ENCODE results near the gene GPR82. TPM values are rescaled to one million over a fixed set of nuclear protein-coding genes. Genes with fewer than 3 reads are reported as not detected.
A peak's percentile ranks its signal among the peaks of the same experiment; 100 is the strongest.
"Not testable (repeated sequence)": the region's sequence is repeated elsewhere in the genome, so short reads cannot be mapped to it uniquely, and the experiment has no call there.

The GPR82 gene, protein sequence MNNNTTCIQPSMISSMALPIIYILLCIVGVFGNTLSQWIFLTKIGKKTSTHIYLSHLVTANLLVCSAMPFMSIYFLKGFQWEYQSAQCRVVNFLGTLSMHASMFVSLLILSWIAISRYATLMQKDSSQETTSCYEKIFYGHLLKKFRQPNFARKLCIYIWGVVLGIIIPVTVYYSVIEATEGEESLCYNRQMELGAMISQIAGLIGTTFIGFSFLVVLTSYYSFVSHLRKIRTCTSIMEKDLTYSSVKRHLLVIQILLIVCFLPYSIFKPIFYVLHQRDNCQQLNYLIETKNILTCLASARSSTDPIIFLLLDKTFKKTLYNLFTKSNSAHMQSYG
- not detected for total RNA-seq

DNA sequence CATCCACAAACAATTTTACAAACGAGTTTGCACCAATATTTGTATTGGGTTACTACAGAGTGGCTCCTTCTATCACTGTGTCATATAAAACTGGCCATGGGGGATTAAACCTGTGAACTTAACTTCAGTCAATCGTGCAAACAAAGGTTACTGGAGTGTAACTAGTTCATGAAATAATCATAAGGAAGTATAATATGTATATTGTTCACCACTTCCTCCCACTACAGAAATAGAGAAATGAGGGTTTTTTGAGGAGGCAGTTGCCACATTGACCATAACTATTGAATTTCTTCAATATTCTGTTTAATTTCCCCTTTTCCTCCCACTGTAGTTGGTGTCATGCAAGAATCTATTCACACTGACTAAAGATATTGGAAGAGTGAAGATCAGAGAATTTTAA lies at the start of gene GPR82:
TSS of gene GPR82 (plus strand) at position 356 of the 400 bp plus-strand sequence. CDS start 2,846 bp downstream, outside the sequence.
- H3K4me1 Mint-ChIP-seq: peaks cover 45% of the 10 kb centered on the region

DNA sequence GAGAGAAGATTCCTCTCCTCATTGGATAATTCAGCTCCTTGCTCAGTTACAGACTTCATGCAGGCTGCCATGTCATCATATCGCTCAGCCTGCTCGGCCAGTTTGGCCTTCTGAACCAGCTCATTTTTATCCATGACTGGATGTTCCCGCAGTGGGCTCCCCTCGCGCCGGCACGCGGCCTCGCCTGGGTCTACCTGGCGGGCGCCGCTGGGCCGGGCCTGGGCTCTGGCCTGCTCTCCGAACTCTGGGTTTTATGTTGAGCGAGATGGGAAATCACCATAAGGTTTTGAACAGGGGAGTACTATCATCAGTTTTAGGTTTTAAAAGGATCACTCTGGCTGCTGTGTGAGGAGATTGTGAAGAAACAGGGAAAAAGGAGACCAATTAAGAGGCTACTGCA lies 47.6 kb upstream of the GPR82 start:
- H3K9me3 Mint-ChIP-seq, POLR2A ChIA-PET, H3K27ac Mint-ChIP-seq, H3K4me3 Mint-ChIP-seq, DNase-seq, H3K27me3 Mint-ChIP-seq: not testable (repeated sequence)
- H3K4me1 Mint-ChIP-seq: peaks cover 16% of the 10 kb centered on the region
- CTCF ChIA-PET: interaction anchor here (0.7 kb wide), 1 partner anchor 65 kb away, joined by 3 read pairs; no protein-coding TSS in a partner anchor
- peaks cover 22% of the 10 kb centered on the region for H3K36me3 Mint-ChIP-seq (ENCODE audit: low read depth)

More for the DNA sequence above, at the start of gene GPR82:
- ChIA-PET CTCF (no interaction called here), POLR2A (no interaction called here)
- Mint-ChIP-seq H3K27ac (no peak within 1 kb of the TSS), H3K4me3 (no peak within 1 kb of the TSS), H3K27me3 (no peaks in the 10 kb centered on the region), H3K9me3 (peaks cover 4% of the 10 kb centered on the region), H3K36me3 (ENCODE audit: low read depth) (peaks cover 28% of the 10 kb centered on the region)
- DNase-seq: no peak

DNA sequence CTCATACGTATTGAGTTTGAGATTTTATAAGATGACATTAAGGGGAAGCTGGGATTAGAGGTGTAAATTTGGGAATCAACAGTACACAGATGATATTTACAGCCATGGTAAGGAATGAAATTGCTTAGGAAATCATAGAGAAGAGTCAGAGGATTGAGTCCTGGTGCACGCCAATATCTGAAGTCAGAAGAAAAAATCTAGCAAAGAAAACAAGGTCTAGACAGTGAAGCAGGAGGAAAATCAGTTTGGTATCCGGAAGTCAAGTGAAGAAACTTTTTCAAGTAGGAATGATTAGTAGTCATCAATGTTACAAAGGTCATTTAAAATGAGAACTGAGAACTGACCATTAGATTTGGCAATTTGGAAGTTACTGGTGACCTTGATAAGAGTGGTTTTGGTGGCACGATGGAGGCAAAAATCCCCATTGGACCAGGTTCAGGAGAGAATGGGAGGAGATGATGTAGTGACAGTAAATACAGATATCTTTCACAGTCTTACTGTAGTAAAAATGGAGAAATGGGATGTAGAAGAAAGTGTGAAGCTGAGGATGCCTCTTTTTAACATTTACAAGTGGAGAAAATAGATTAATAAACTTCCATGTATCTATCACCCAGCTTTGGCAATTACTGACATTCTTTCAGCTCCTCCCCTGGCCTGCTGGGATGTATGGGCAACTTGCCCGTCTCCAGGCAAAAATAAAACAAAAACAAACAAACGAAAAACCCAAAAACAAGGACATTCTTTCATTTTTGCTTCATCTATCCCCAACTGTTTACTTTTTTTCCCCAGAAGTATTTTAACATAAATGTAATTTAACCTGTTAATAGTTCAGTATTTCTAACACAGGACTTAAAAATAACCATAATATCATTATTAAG lies 46.6 kb upstream of the GPR82 start:
- CTCF ChIA-PET: interaction anchor here (0.7 kb wide), 1 partner anchor 64 kb away, joined by 3 read pairs; no protein-coding TSS in a partner anchor
- no peak for DNase-seq
- no peak overlapping the region for H3K27ac Mint-ChIP-seq
- peaks cover 13% of the 10 kb centered on the region for H3K4me1 Mint-ChIP-seq
- no peaks in the 10 kb centered on the region for H3K27me3 Mint-ChIP-seq
- POLR2A ChIA-PET: no interaction called here
- no peaks in the 10 kb centered on the region for H3K9me3 Mint-ChIP-seq
- H3K36me3 Mint-ChIP-seq (ENCODE audit: low read depth): peaks cover 22% of the 10 kb centered on the region
- no peak overlapping the region for H3K4me3 Mint-ChIP-seq

DNA sequence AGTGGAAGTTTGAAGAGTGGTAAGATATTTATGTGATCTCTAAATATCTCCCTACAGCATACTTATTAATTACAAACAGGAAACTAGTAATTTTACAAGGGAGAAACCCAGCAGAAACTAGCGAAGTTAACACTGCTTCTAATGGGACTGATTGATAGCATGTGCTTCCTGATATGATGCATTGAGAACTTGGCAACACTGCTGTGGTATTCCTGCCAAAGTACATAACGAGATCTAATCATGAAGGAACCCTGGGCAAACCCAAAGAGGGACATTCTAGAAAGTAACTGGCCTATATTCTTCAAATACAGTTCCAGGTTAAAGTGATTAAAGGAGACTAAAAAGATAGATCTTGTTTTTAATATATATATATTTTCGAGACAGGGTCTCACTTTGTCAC lies 39.8 kb upstream of the GPR82 start:
- H3K4me3 Mint-ChIP-seq: no peak overlapping the region
- H3K27ac Mint-ChIP-seq: no peak overlapping the region
- H3K36me3 Mint-ChIP-seq (ENCODE audit: low read depth): peaks cover 4% of the 10 kb centered on the region
- POLR2A ChIA-PET: no interaction called here
- CTCF ChIA-PET: no interaction called here
- no peaks in the 10 kb centered on the region for H3K27me3 Mint-ChIP-seq
- no peaks in the 10 kb centered on the region for H3K9me3 Mint-ChIP-seq
- no peak for DNase-seq
- H3K4me1 Mint-ChIP-seq: peaks cover 22% of the 10 kb centered on the region

DNA sequence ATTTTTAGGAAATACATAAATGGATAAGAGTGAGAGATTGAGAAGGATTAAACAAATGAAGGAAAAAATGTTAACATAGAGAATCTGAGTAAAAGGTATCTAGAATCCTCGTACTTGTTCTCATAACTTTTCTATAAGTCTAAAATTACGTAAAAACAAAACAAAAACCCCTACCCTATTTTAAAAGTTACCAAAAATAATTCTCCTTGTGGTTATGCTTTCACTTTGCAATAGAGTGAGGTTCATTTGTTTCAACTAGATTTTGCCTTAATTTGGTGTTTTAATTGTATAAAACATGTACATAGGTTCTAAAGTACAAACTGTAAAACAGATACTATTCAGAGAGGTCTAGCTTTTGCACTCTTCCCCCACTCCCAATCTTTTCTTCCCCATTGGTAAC lies 39.0 kb upstream of the GPR82 start:
- Mint-ChIP-seq H3K4me1 (peaks cover 22% of the 10 kb centered on the region), H3K27ac (no peak overlapping the region), H3K9me3 (no peaks in the 10 kb centered on the region), H3K4me3 (no peak overlapping the region), H3K36me3 (ENCODE audit: low read depth) (peaks cover 3% of the 10 kb centered on the region), H3K27me3 (no peaks in the 10 kb centered on the region)
- POLR2A ChIA-PET: no interaction called here
- no peak for DNase-seq
- CTCF ChIA-PET: no interaction called here

DNA sequence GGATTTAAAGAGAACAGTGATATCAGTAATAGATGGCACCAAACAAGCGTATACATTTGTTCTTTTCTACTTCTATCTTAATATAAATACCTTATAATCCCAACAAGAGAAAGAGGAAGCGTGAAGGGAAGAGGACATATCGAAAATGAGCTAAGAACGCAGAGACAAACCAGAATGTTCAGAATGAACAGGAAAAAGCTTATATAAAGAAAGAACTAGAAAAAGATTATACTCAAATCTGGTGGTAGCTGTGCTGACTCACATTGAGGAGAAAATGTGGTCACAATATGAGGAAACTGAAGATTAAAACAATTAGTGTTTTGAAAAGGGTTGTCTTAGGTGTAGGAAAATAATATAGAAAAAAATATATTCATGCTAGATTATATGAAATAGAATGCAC lies 37.2 kb upstream of the GPR82 start:
- CTCF ChIA-PET: no interaction called here
- Mint-ChIP-seq H3K4me1 (peaks cover 22% of the 10 kb centered on the region), H3K36me3 (ENCODE audit: low read depth) (peaks cover 3% of the 10 kb centered on the region), H3K27ac (no peak overlapping the region), H3K4me3 (no peak overlapping the region), H3K27me3 (no peaks in the 10 kb centered on the region), H3K9me3 (no peaks in the 10 kb centered on the region)
- POLR2A ChIA-PET: no interaction called here
- no peak for DNase-seq

DNA sequence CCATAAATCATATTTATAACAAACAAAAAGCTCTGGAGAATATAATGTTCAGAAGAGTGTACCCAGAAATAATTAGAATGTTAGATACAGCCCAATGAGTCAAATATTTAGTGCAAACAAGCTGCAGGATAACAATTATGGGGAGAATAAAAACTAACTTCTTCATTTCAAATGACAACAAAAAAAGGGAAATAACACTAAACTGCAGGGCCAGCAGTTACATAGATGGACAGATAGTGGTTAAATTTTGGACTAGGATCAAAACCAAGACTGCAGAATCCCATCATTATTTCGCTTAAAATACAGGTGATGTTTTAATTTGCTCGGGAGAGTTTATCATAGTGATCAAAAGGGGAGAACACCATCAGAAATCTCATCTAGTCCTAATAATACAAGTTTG lies 35.8 kb upstream of the GPR82 start:
- Mint-ChIP-seq H3K27ac (no peak overlapping the region), H3K4me1 (peaks cover 31% of the 10 kb centered on the region), H3K9me3 (no peaks in the 10 kb centered on the region), H3K27me3 (no peaks in the 10 kb centered on the region), H3K4me3 (no peak overlapping the region), H3K36me3 (ENCODE audit: low read depth) (peaks cover 6% of the 10 kb centered on the region)
- CTCF ChIA-PET: no interaction called here
- no peak for DNase-seq
- POLR2A ChIA-PET: interaction anchor here (0.6 kb wide), 1 partner anchor 82 kb away, joined by 3 read pairs; no protein-coding TSS in a partner anchor

DNA sequence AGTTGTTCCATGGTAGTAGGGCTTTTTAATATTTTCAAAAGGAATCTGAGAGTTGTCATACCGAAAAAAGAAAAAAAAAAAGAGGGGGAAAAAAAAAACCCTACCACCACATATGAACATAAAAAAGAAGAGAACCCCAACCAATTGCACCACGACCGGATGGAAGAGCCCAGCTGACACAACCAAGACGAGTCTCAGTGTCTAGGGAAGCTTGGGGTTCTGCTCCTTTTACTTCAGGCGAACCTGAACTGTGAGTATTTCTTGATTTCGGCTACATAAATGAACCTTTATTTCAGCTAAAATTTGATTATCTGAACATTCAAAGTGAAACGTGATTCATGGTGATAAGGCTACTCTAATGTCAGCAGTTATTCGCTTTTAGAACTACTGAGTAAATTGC lies 35.1 kb upstream of the GPR82 start, which contains the start of gene GPR34:
TSS of gene GPR34 (plus strand) at position 139 of the 400 bp plus-strand sequence. CDS start 6,661 bp downstream, outside the sequence.
- ChIA-PET POLR2A (interaction anchor here (0.6 kb wide), 1 partner anchor 82 kb away, joined by 3 read pairs; no protein-coding TSS in a partner anchor), CTCF (no interaction called here)
- Mint-ChIP-seq H3K27ac (no peak within 1 kb of the TSS), H3K4me3 (no peak within 1 kb of the TSS), H3K27me3 (no peaks in the 10 kb centered on the region), H3K9me3 (no peaks in the 10 kb centered on the region), H3K36me3 (ENCODE audit: low read depth) (peaks cover 6% of the 10 kb centered on the region), H3K4me1 (peaks cover 36% of the 10 kb centered on the region)
- peak; percentile 18 for DNase-seq

DNA sequence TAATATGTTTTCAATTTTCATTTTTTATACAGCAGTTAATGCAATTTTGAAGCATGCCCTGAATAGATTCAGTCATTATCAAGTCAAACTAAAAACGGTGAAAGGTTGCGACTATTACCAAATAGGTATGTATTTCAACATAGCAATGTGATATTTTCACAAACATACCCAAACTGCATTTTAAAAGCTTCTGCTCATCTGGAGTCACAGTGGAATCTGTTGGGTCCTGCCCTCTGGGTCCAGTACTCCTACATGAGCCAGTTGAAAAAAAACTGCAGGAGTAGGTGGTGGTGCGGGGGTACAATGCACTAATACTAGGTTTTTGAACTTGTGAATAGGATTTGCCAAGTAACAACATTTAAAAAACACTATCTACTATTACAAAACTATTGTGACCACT lies 34.3 kb upstream of the GPR82 start:
- H3K4me1 Mint-ChIP-seq: peaks cover 42% of the 10 kb centered on the region
- CTCF ChIA-PET: no interaction called here
- peaks cover 9% of the 10 kb centered on the region for H3K36me3 Mint-ChIP-seq (ENCODE audit: low read depth)
- no peaks in the 10 kb centered on the region for H3K27me3 Mint-ChIP-seq
- DNase-seq: no peak
- POLR2A ChIA-PET: no interaction called here
- no peaks in the 10 kb centered on the region for H3K9me3 Mint-ChIP-seq
- no peak overlapping the region for H3K27ac Mint-ChIP-seq
- no peak overlapping the region for H3K4me3 Mint-ChIP-seq

DNA sequence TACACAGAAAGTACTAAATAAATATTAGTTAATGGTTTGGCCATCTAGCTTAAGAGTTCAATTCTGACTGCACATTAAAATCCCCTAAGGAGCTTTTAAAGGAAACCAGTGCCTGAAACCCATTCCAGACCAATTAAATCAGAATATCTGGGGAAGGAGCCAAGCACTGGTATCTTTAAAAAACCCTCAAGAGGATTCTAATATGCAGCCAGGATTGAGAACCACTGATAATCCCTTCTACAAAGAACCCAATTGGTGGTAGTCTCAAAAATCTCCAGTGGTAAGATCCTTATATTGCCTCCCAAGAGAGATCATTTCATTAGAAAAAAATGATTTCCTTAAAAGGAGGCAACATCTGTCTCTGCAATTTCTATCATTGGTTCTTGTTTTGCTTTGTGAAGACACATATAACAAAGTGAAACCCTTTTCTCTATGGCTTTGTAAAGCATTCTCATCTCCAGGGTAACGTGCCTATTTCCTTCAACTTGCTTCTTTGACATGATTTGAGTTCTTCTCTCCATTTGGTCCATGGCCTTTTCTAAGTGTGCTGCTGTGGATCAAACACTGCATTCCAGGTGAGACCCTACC lies 31.7 kb upstream of the GPR82 start:
- Mint-ChIP-seq H3K27me3 (no peaks in the 10 kb centered on the region), H3K4me1 (peaks cover 44% of the 10 kb centered on the region), H3K9me3 (peaks cover 2% of the 10 kb centered on the region), H3K4me3 (no peak overlapping the region), H3K36me3 (ENCODE audit: low read depth) (peaks cover 15% of the 10 kb centered on the region), H3K27ac (no peak overlapping the region)
- no peak for DNase-seq
- ChIA-PET CTCF (no interaction called here), POLR2A (interaction anchor here (1.3 kb wide), 1 partner anchor 28 kb away, joined by 4 read pairs; no protein-coding TSS in a partner anchor)

DNA sequence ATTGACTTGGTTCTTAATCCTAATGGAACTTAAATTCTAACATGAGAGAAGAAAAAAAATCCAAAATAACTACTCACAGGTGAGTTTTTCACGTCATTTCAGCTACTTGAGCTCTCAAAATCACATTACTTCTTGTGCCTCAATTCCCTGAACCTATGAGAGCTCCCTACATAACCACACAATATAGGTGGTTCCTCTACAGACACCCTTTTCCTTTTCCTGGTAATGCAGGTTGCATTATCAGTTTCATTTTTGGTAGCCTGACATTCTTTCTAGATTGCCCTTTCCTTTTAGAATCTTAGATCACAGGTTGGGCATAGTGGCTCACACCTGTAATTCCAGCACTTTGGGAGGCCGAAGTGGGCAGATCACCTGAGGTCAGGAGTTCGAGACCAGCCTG lies 31.0 kb upstream of the GPR82 start:
- ChIA-PET CTCF (no interaction called here), POLR2A (interaction anchor here (1.3 kb wide), 1 partner anchor 27 kb away, joined by 4 read pairs; no protein-coding TSS in a partner anchor)
- H3K27ac Mint-ChIP-seq: peak overlapping the region; percentile 21
- H3K27me3 Mint-ChIP-seq: no peaks in the 10 kb centered on the region
- no peak for DNase-seq
- H3K4me3 Mint-ChIP-seq: no peak overlapping the region
- peaks cover 16% of the 10 kb centered on the region for H3K36me3 Mint-ChIP-seq (ENCODE audit: low read depth)
- peaks cover 2% of the 10 kb centered on the region for H3K9me3 Mint-ChIP-seq
- H3K4me1 Mint-ChIP-seq: peaks cover 41% of the 10 kb centered on the region

DNA sequence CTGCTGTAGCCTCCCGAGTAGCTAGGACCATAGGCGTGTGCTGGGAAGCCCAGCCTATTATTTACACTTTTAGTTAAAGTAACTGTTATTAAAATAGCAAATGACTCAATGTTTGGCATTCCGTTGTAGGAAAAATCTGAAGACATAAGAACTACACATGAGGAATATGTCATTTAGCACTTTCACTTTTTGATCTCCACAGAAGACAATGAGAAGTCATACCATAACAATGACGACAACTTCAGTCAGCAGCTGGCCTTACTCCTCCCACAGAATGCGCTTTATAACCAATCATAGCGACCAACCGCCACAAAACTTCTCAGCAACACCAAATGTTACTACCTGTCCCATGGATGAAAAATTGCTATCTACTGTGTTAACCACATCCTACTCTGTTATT lies 28.6 kb upstream of the GPR82 start:
- no peaks in the 10 kb centered on the region for H3K27me3 Mint-ChIP-seq
- peaks cover 2% of the 10 kb centered on the region for H3K9me3 Mint-ChIP-seq
- no peak overlapping the region for H3K4me3 Mint-ChIP-seq
- H3K4me1 Mint-ChIP-seq: peaks cover 34% of the 10 kb centered on the region
- H3K36me3 Mint-ChIP-seq (ENCODE audit: low read depth): peaks cover 16% of the 10 kb centered on the region
- CTCF ChIA-PET: no interaction called here
- peak; percentile 34 for DNase-seq
- POLR2A ChIA-PET: interaction anchor here (1.3 kb wide), 1 partner anchor 25 kb away, joined by 3 read pairs; no protein-coding TSS in a partner anchor
- H3K27ac Mint-ChIP-seq: no peak overlapping the region

DNA sequence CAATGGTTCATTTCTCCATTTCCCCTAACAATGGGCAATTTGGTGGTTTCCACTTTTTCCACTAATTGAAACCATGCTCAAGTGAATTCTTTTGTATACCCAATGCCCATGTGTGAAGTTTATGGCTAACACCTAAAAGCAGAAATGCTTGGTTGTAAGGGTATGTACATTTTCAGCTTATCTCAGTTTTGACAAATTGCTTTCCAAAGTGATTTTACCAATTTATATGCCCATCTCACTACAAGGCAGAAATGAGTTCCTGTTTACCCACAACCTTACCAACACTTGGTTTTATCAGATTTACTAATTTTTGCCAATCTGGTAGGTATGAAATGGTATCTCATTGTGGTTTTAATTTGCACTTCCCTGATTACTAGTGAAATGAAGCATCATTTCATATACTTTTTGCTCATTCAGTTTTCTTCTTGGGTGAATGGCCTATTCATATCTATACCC lies 20.4 kb upstream of the GPR82 start:
- POLR2A ChIA-PET: no interaction called here
- CTCF ChIA-PET: no interaction called here
- H3K27ac Mint-ChIP-seq: no peak overlapping the region
- H3K9me3 Mint-ChIP-seq: no peaks in the 10 kb centered on the region
- H3K4me3 Mint-ChIP-seq: no peak overlapping the region
- no peaks in the 10 kb centered on the region for H3K27me3 Mint-ChIP-seq
- peaks cover 37% of the 10 kb centered on the region for H3K4me1 Mint-ChIP-seq
- peaks cover 14% of the 10 kb centered on the region for H3K36me3 Mint-ChIP-seq (ENCODE audit: low read depth)
- no peak for DNase-seq

Data from activated CD4-positive, alpha-beta memory T cell treated with anti-CD3 and anti-CD28 coated beads, Interleukin-2, amount 10 ng/mL, durations not matched to agents 7 days and 5 days (primary cell).